WTC11 (cell line): ENCODE results near the gene PAN3. TPM values are rescaled to one million over a fixed set of nuclear protein-coding genes. Genes with fewer than 3 reads are reported as not detected.

Experiments used
- ATAC-seq: fragments of 200-7000 bp; cut with Tn5 transposase; 2 replicates; pipeline ENCODE4 v1.10.0; 2021; ENCODE audit warnings: mild to moderate bottlenecking, moderate library complexity
- CTCF ChIA-PET: fragments of 300-600 bp; sonication (Branson Sonifier 250); formaldehyde crosslinking; loops from one replicate; lab custom pipeline; 2021; ENCODE audit warnings: antibody characterized with exemption; lab: Charles Lee
- POLR2A ChIA-PET: fragments of 350-600 bp; sonication (Branson Sonifier 250); formaldehyde crosslinking; loops from one replicate; lab custom pipeline; 2021; ENCODE audit warnings: antibody characterized with exemption; lab: Charles Lee
- DNase-seq: peaks from one replicate; pipeline ENCODE4 v3.0.0; 2021; ENCODE audit warnings: low spot score
- H3K27ac Mint-ChIP-seq: 2 replicates; pipeline ENCODE4 v1.8.0; 2021; ENCODE audit warnings: mixed read lengths
- H3K27me3 Mint-ChIP-seq: 2 replicates; pipeline ENCODE4 v1.8.0; 2021; ENCODE audit warnings: low read depth, mild to moderate bottlenecking, moderate library complexity, mixed read lengths
- H3K36me3 Mint-ChIP-seq: 2 replicates; pipeline ENCODE4 v1.8.0; 2021; ENCODE audit warnings: mixed read lengths
- H3K4me1 Mint-ChIP-seq: 2 replicates; pipeline ENCODE4 v1.8.0; 2022; ENCODE audit warnings: mixed read lengths
- H3K4me3 Mint-ChIP-seq: 2 replicates; pipeline ENCODE4 v1.8.0; 2021; ENCODE audit warnings: mild to moderate bottlenecking, moderate library complexity, mixed read lengths
- H3K9me3 Mint-ChIP-seq: 2 replicates; pipeline ENCODE4 v1.8.0; 2021; ENCODE audit warnings: mixed read lengths
- CREB1 ChIP-seq: sonication (generic); formaldehyde crosslinking; IDR thresholded peaks from 2 replicates; pipeline ENCODE4 v1.8.0; 2023; ENCODE audit warnings: mild to moderate bottlenecking, missing genetic modification reagents
- FOXJ3 ChIP-seq: sonication (generic); formaldehyde crosslinking; IDR thresholded peaks from 2 replicates; pipeline ENCODE4 v1.9.0; 2021; ENCODE audit warnings: missing genetic modification reagents, mild to moderate bottlenecking, borderline replicate concordance
- FOXP1 ChIP-seq: sonication (generic); formaldehyde crosslinking; IDR thresholded peaks from 2 replicates; pipeline ENCODE4 v1.8.0; 2022; ENCODE audit warnings: missing genetic modification reagents, mild to moderate bottlenecking, moderate library complexity, borderline replicate concordance
- KAT7 ChIP-seq: sonication (generic); formaldehyde crosslinking; IDR thresholded peaks from 2 replicates; pipeline ENCODE4 v1.8.1; 2023; ENCODE audit warnings: missing genetic modification reagents, mild to moderate bottlenecking, borderline replicate concordance
- PRRX2 ChIP-seq: fragments of 250-450 bp; sonication (Bioruptor Pico); IDR thresholded peaks from 2 replicates; pipeline ENCODE4 v1.8.0; 2021; ENCODE audit warnings: mild to moderate bottlenecking
- RORB ChIP-seq: fragments of 250-450 bp; sonication (Bioruptor Pico); IDR thresholded peaks from 2 replicates; pipeline ENCODE4 v1.9.0; 2021; ENCODE audit warnings: mild to moderate bottlenecking
- SMAD4 ChIP-seq: sonication (generic); formaldehyde crosslinking; IDR thresholded peaks from 2 replicates; pipeline ENCODE4 v1.8.0; 2022; ENCODE audit warnings: mild to moderate bottlenecking, missing genetic modification reagents
- TCF7 ChIP-seq: sonication (generic); formaldehyde crosslinking; IDR thresholded peaks from 2 replicates; pipeline ENCODE4 v1.8.0; 2022; ENCODE audit warnings: mild to moderate bottlenecking, low read depth, missing genetic modification reagents, moderate library complexity
- ZNF138 ChIP-seq: sonication (generic); formaldehyde crosslinking; conservative IDR thresholded peaks from 2 replicates; pipeline ENCODE4 v1.8.1; 2022; ENCODE audit warnings: mild to moderate bottlenecking, moderate library complexity, missing genetic modification reagents
- ZNF416 ChIP-seq: fragments of 250-450 bp; sonication (Bioruptor Pico); IDR thresholded peaks from 2 replicates; pipeline ENCODE4 v1.9.0; 2021; ENCODE audit warnings: mild to moderate bottlenecking, inconsistent platforms
- ZNF512 ChIP-seq: sonication (generic); formaldehyde crosslinking; IDR thresholded peaks from 2 replicates; pipeline ENCODE4 v1.8.1; 2022; ENCODE audit warnings: missing genetic modification reagents, borderline replicate concordance
- ZSCAN18 ChIP-seq: fragments of 250-450 bp; sonication (Bioruptor Pico); IDR thresholded peaks from 2 replicates; pipeline ENCODE4 v2.1.2; 2022; ENCODE audit warnings: mild to moderate bottlenecking, moderate library complexity
- total RNA-seq: library from RNA; stranded (reverse); gene quantifications from 3 replicates; pipeline ENCODE4 v1.2.3, GENCODE V29; 2021
- TF ChIP-seq, protein P1 (sequence below): sonication (generic); formaldehyde crosslinking; IDR thresholded peaks from 2 replicates; pipeline ENCODE4 v1.8.0; 2022; ENCODE audit warnings: mild to moderate bottlenecking, missing genetic modification reagents

PAN3 gene
- total RNA-seq, 1 experiment from 2014 or later: 37.8 TPM

DNA sequence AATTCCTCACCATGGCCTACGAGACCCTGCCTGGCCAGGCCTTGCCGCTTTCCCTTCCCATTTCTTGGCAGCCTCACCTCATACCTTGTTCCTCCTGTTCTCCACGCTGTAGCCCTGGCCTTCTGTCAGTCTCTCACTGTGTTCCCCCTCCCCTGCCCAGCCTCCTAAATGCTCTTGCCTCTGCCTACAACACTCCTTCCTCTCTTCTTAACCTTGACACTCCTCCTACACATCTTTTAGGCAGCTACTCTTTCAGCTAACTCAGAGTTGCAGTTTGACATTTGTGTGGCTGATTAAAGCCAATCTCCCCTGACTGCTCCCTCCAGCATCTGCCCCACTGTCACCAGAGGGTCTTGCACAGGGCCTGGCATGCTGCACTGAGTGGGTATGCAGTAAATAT, 205.8 kb downstream of the PAN3 start:
- Mint-ChIP-seq H3K4me1 (peaks cover 17% of the 10 kb centered on the region), H3K9me3 (no peaks in the 10 kb centered on the region), H3K27me3 (no peaks in the 10 kb centered on the region), H3K4me3 (no peak overlapping the region), H3K27ac (no peak overlapping the region), H3K36me3 (peaks cover 28% of the 10 kb centered on the region)
- DNase-seq (no peak), ATAC-seq (no peak)
- CTCF ChIA-PET: no interaction called here
- TF ChIP-seq PRRX2 (CRISPR knock-in tag) (no peak), ZSCAN18 (CRISPR knock-in tag) (no peak), ZNF512 (CRISPR knock-in tag) (no peak), ZNF138 (CRISPR knock-in tag) (no peak), FOXP1 (CRISPR knock-in tag) (no peak), CREB1 (CRISPR knock-in tag) (no peak), ZNF416 (no peak), FOXJ3 (CRISPR knock-in tag) (no peak), KAT7 (CRISPR knock-in tag) (no peak), SMAD4 (CRISPR knock-in tag) (no peak), RORB (CRISPR knock-in tag) (no peak), TCF7 (CRISPR knock-in tag) (no peak)
- TF ChIP-seq, protein P1, sequence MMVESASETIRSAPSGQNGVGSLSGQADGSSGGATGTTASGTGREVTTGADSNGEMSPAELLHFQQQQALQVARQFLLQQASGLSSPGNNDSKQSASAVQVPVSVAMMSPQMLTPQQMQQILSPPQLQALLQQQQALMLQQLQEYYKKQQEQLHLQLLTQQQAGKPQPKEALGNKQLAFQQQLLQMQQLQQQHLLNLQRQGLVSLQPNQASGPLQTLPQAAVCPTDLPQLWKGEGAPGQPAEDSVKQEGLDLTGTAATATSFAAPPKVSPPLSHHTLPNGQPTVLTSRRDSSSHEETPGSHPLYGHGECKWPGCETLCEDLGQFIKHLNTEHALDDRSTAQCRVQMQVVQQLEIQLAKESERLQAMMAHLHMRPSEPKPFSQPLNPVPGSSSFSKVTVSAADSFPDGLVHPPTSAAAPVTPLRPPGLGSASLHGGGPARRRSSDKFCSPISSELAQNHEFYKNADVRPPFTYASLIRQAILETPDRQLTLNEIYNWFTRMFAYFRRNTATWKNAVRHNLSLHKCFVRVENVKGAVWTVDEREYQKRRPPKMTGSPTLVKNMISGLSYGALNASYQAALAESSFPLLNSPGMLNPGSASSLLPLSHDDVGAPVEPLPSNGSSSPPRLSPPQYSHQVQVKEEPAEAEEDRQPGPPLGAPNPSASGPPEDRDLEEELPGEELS (CRISPR knock-in tag): no peak
- POLR2A ChIA-PET: no interaction called here

Other genes with a start within 250 kb of the PAN3 start
- not detected in 3 replicates for gene PDX1, start 218.5 kb upstream of the PAN3 start, total RNA-seq
- gene CDX2, start 169.2 kb upstream of the PAN3 start, total RNA-seq: 0.09 to 0.44 TPM (median 0.11 TPM) in 3 replicates
- not detected in 3 replicates for gene URAD, start 149.9 kb upstream of the PAN3 start, total RNA-seq
- gene FLT3, start 38.0 kb upstream of the PAN3 start, total RNA-seq: 0.15 to 0.34 TPM (median 0.16 TPM) in 3 replicates